Activated T-cell treated with anti-CD3 and anti-CD28 coated beads for 1 hour (primary cell): ENCODE data around the gene TEAD1.

Experiments used
- DNase-seq: peaks from one replicate; pipeline ENCODE4 v3.0.0-alpha.2; 2020; ENCODE audit warnings: low read depth

TEAD1 gene

DNA sequence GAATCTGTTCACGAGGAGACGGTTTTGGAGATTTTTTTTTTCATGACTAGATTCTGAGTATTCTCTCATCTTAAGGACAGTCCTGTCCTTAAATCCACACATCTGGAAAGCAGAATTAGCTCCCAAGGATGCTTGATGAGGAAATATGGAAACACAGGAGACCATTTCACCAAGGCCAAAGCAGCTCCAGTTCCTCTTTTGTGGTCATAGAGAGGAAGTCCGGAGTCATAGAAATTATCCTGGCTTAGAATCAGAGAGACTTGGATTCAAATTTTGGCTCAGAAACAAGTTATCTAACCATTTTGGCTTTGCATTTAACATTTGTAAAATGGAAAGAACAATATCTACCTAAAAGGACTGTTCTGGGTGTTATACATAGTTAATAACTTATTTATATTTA, 7.3 kb upstream of the TEAD1 start:
- DNase-seq = no peak

DNA sequence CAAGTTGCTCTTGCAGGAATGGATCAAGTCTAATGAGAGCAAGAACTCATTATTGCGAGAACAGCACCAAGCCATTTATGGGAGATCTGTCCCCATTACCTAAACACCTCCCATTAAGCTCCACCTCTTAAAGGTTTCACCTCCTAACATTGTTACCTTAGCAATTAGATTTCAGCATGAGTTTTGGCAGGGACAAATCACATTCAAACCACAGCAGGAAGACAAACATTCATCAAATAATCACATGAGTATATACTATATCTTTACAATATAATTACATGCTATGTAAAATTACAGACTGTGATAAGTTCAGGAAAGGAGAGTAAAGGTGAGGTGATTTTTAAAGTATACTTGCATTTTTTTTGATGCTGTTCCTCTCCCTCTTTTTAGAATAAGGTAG, 6.6 kb upstream of the TEAD1 start:
- DNase-seq = no peak

DNA sequence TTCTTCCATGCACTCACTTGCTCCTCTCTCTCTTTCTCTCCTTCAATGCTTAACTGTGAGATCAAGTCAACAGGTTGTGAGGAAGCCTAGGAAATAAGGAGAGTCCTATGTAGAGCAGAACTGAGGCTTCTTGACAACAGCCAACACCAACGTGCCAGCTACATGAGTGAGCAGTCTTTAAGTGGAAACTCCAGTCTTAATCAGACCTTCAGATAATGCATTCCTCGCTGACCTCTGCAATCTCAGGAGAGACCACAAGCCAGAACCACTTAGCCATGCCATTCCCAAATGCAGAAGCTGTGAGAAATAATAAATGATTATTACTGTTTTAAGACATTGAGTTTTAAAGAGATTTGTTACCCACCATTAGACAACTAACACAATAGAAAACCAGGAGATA, 6.1 kb upstream of the TEAD1 start:
- no peak for DNase-seq

DNA sequence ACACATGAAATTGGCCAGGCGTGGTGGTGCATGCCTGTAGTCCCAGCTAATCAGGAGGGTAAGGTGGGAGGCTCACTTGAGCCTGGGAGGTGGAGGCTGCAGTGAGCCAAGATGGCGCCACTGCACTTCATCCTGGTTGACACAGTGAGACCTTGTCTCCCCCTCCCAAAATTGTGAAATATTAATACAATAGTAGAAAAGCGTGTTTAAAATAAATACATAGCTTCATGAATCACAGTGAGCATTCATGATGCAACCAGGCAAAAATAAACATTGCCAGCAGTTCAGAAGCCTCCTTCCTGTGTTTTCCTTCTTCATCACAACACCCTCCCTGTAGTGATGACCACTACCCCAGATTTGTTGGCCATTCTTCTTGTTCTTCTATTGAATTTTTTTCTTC, 4.3 kb upstream of the TEAD1 start:
- DNase-seq = no peak

DNA sequence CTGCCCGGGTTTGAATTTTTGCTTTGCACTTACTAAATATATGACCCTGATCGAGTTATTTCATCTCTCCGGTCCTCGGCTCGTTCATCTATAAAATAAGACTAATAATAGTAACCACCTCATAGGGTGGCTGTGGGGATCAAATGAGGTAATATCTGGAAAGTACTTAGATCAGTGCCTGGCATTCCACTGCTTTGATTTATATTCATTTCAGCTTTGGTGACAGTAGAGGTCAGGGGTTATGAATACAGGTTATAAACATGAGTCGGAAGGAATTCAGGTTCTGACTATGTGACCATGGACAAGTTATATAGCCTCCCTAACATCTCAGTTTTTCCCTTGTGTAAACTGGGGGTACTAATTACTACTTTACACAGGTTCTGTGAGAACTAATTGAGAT, 2.9 kb upstream of the TEAD1 start:
- DNase-seq = no peak

DNA sequence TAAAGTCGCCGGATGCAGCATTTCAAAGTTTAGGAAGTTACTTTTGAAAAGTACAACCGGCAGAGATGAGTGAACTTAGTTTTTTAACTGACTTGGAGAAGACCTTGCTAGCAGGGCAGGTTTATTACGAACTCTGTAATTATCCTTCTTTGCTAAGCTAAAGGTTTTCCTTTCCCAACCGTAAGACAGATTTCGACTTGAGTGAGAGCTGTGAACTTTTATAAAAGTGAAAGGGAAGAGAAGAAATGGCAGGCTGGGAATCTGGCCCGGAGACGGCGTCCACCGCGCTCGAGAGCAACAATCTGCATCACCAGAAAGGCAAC, 659 bp upstream of the TEAD1 start:
- DNase-seq = no peak

DNA sequence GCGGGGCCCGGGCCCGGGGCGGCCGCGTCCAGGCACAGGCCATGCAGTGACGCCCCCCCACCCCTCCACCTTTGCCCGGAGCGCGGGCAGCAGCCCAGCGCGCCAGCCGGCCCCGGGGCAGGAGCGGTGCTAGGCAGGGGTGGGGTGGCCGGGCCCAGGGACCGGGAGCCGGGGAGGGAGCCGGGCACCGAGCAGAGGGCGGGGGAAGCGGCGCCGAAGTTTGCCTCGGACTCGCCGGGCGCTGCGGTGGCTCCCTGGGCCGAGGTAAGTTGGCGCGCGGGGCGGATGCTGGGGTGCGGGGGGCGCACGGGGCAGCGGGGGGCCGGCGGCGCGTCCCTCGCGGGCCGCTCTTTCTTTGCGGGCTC, 332 bp downstream of the TEAD1 start:
- DNase-seq = no peak

DNA sequence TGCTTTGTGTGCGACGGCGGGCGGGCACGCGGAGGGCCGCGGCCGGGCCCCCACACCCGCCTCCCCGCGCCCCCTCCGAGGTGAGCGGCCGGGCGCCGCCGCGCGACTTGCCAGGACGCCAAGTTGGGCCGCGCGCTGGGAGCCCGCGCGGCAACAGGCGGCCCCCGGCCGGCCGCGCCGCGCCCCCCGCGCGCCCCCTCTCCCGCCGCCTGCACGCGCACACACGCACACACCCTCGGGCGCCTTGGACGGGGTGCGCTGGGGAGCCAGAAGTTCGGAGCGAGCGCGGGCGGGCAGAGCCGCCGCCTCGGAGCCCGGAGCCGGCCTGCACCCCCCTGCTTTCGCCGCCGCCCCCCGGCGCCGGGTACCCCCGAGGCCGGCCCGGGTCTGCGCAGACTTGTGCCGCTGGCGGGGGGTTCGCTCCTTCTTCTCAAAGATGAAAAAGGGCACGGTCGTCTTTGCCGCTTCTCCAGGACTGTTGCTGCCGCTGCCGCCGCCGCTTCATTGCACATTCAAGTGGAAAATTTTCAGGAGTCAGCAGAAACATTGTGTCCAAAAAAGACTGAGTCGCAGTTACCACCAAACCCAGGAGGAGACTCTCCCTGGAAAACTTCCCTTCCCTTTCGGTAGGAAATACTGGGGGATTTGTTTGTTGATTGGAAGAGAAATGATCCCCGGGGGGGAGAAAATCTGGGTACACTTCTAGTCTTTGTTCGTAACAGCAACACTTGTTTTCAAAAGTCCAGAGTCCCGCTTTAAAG, 895 bp downstream of the TEAD1 start:
- DNase-seq = no peak

DNA sequence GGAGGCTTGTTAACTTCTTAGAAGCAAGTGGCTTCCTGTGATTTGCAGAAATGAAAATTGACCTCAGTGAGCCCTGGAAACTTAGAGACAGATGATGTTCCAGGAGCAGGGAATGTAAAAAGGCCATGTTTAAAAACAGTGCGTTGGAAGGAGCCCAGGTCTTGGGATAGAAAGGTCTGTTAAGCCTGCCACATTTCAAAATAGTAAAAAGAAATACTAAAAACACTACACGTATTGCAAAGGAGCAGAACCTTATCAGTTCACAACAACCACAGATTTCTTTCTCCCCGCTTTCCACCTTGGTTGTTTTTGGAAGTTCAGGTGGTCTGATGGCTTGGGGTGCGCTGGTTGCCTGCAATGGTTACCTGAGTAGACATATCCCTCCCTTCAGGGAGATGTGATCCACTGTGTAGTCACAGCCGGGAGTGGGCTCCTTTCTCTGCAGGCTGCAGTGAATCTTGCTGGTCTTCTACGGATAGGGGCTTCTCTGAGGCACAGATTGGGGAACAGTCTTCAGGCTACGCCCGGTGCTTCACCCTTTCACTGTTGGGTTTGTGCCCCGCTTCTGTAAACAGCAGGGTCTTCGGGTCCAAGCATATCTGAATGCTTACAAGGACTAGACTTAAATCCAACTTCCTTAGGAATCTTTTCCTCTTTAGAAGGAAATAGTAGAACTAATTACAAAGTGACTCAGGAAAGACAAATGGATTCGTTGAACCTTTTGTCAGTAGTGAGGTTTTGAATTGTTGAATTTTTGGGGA, 1.9 kb downstream of the TEAD1 start:
- no peak for DNase-seq

DNA sequence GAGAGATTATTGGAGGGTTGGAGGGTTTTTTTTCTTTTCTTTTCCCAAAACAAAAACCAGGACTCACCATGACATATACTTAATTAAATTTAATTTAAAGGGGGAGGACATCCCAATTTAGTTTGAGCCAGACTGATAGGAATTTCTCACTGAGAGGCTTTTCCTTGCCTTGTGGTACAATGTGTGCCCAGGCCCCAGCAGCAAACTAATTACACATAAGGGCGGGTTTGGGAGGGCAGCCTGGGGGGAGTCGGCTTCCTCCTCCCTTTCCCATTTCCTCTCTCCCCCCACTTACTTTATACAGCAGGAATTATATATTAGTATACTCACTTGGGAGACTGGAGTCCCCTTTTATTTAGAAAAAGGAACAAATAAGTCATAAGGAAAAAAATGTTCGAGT, 2.9 kb downstream of the TEAD1 start:
- DNase-seq = no peak

DNA sequence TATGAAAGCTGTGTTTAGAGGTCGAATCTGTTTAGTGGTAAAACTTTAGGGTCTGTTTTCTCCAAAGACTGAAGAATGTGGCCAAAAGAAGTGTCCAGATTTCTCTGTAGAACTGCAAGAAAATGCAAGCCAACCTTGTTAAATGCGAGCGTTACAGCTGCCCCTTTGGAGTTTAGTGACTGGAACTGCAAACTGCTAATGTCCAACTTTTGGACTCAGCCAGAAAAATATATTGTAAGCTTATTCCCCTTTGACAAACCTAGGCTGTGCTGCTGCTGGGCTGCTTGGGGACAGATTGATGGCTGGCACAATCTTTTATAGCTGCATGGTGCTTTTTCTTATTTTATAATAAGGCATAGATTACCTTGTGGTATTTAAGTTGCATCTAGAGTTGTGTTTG, 3.9 kb downstream of the TEAD1 start:
- no peak for DNase-seq

DNA sequence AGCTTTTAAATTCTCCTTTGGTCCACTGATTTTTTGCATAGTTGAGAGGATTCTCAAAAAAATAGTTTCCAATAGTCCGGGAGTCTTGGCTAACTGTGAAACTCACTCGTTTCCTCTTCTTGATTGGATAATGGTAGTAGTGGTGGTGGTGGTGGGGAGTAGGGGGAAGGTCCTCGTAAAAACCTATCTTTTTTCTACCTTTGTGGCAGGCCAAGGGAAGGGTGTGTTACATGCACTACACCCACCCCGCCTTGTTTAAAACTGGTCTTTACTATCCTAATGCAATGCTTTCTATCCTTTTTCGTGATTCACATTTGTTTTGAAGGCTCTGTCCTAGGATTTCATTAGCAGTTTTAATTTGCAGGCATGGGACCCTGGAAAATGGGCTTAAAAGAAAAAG, 4.8 kb downstream of the TEAD1 start:
- DNase-seq = no peak

DNA sequence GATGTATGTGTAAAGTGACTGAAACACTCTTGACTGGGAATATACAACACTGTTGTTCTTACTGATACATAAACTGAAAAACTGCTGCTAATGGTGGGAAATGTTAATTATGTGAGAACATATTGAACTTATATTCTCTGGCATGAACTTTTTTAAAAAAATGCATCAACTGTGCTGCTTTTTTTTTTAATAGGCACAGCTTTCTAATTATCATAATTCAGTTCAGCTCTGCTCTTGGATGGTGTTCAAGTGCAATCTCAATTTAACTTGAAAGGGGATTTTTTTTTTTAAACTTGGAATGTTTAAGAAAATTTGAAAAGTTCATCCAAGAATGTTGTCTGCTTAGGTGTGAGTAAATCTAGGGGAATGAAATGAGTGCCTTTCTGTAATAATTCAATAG, 5.2 kb downstream of the TEAD1 start:
- DNase-seq = no peak

DNA sequence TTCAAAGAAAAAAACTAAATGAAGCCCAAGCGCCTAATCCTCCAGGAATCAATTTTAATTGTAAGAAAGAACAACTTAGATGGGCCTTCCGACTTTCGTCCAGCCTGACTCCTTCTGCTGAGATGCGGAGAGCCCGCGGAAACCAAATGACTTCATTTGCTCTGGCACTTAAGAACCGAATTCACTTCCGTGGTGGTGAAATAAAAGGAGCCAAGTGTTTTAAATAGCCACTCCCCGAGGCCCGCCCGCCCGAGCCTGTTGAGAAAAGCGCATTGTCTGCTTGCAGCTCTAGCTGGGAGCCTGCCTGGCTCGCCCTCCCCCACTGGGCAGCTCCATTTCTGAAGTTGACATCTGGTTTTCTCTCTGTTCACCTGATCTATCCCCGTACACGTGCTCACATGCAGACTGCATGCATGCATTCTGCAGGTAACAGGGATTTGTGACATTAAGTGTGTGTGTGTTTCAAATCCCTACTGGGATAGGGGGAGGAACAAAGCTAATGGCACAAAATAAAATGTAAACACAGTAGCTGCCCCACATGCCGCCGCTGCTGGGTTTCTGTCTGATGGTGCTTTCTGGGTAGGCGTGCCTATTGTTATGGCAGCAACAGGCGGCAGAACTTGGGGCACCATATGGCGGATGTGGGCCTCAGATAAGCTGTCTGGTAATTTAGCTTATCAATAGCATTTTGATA, 6.2 kb downstream of the TEAD1 start:
- no peak for DNase-seq

DNA sequence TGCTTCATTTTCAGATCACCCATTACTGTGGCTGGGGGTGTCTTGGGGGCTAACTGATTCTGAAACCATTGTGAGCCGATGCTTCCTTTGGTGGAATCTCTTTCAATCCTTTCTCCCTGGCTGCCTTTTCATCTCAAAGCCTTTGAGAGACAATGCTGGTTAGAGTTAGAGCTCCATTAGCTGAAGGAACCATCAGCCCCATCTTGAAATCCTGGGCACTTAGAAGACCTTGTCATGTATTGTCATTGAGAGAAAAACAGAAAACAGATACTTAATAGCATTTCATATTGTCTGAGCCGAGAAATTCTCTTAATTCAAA, 6.7 kb downstream of the TEAD1 start:
- no peak for DNase-seq

DNA sequence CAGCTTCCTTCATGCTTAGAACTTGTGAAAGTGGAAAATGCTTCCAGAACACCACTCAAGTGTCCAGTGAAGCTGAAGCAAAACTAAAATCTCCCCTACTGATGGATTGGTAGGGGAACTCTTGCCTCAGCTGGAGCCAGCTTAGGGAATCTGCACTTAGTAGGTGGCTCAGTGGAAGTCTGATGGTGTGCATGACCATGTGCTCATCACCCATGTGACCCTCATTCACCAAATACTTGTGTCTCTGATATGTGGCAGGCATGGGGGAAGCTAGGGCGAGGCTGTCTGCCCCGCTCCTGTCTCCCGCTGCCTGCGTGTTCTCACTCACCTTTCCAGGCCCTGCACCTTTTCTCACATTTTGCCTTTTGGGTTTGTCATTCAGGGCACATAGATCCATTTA, 7.2 kb downstream of the TEAD1 start:
- DNase-seq = no peak

DNA sequence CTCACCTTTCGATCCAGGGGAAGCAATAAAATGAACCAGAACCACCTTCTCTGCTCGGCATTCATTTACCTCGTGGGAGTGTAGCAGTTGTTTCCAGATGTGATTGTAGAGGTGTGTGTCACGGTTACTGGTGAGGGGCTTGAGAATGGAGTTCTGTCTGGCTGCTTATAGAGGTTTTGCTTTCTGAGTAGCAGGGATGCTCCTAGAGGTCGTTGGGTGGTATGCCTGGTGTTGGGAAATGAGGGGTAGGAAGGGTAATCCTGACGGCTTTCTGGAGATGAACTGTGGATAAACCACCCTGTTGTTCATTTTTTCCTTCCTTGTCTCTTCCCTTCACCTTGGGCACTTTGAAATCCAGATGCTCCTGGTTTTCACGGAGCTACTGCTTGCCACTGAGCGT, 8.1 kb downstream of the TEAD1 start:
- no peak for DNase-seq

DNA sequence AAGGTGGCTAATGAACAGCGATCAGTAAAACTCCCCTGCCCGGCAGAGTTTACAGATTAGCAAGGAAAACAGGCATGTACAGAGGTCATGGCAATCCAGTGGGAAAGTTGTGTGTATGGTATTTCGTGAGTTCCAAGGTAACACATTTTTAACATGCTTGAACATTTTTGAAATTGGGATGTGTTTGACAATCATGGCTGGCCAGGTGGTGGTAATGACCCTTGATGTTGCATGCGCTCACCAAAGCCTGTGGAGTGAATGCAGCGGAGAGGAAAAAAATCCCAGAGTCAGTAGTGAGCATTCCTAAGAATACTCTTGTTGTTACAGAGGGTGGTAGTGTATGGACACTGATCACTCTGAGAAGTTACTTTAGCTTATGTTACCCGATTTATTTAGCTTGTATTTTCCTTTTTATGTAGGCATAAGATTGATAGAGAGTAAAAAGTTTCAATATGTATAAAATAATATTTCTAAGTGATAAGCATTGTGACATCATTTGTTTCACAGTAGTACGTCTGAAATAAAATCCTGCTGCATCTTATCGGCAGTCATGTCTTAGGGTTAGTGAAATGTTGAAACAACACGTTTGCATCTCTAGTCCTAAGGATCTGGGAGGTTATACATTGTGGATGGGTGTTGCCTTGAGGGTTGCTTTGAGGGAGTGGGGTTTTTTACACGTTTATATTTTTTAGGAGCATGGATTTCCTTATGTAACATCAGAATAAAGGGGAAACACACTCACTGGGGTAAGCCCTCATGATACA, 8.7 kb downstream of the TEAD1 start:
- no peak for DNase-seq

DNA sequence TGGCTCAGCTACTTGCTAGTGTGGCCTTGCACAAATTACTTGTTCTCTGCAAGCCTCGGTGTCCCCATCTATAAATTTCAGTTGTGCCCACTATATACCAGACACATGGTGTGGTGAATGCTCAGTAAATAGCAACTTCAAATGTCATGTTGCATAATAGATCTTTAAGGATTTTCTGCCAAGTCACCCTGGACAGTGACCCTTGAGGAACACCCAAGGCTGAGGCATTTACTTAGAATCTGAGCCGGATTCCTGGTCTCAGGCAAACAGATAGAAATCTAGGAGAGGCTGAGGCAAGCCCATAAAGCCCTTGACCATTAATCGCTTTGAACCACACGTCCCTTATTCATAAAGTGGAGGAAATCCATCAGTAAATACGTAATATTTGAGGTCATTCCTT, 9.7 kb downstream of the TEAD1 start:
- no peak for DNase-seq

DNA sequence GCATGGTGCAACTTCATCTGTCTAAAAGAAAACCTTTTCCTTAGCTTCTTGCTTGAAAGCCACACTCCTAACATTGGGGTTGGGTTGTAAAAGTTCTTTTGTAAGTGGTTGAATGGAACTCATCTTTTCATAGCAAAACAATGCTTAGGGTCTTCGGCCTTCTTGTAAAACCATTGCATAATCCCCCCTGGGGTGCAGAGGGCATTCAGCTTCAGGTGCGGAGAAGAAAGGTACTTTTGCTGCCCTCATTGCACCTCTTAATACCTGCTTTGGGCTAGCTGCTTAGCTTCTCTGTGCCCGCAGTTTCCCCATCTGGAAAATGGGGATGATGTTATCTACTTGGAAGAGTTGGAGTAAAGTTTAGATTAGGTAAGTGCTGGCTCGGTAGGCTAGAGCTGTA, 10.1 kb downstream of the TEAD1 start:
- DNase-seq = no peak

DNA sequence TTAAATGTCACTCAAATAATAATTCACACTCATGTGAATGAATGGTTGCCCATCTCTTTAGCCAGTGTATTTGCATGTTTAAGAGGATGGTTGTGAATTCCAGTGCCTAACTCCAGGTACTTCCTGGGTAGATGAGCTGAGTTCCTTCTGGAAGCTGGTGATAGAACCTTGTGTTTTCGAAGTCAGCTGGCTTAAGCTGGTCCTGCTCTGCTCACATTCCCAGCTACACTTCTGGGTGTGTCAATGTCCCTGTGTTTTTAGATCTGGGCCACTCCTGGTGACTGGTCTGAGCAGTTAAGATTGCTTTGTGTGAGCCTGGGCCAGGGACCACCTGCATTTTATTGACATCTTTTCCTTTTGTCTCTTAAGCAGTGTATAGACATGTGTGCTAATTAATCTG, 10.6 kb downstream of the TEAD1 start:
- DNase-seq = no peak

DNA sequence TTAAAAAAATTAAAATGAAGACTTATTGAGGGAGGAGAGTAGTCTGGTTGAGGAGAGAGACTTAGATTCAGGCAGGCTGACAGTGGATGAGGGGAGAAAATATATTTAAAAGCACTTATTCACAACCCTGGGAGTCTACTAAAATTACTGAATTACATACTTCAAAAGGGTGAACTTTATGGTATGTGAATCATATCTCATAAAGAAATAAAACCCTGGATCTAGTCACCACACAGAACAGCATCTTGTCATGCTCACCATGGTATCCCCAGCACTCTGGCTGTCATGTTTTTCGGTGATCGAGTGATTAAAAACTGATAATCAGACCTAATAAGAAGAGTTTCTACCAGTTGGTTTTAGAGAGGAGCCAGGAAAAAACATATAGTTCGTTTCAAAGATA, 11.0 kb downstream of the TEAD1 start:
- no peak for DNase-seq
